ENCODE data around the gene OR10R2. TPM values are rescaled to one million over a fixed set of nuclear protein-coding genes. Genes with fewer than 3 reads are reported as not detected.

OR10R2 gene
- total and polyA plus RNA-seq, 2 experiments from 2014 or later = not detected

- no peak for DNase-seq (ENCODE audit: low read depth in 1 of 2, low spot score in 1 of 2)
- H3K4me3 ChIP-seq = no peak overlapping the region
- no peaks in the 10 kb centered on the region for H3K27me3 ChIP-seq
- H3K27ac ChIP-seq = no peak overlapping the region
- H3K9me3 ChIP-seq (ENCODE audit: low read depth) = no peaks in the 10 kb centered on the region
- no peaks in the 10 kb centered on the region for H3K4me1 ChIP-seq (ENCODE audit: low read depth)
- TF ChIP-seq CTCF (IDR thresholded peaks at IDR 0.05; ENCODE audit: low read depth, low read length) = no peak
- no peaks in the 10 kb centered on the region for H3K36me3 ChIP-seq
These were observed 17.5 kb upstream of the OR10R2 start for GRCh38 chr1:158454537-158454936.

DNA sequence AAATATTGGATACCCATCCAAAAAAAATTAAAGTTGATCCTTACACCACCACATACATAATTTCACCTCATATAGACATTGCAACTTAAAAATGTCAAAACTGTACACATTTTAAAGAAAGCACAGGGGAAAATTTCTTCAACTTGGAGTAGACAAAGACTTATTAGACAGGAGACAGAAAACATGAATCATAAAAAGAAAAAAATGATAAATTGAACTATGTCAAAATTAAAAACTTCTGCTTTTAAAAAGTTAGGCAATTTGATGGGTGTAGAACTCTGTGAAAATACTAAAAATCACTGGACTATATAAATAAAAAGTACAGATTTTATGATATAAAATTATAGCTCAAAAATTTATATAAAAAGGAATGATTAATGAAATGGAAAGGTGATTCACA is 14.8 kb upstream of the OR10R2 start:
- Histone ChIP-seq H3K9me3 (ENCODE audit: low read depth) (no peaks in the 10 kb centered on the region), H3K4me3 (no peak overlapping the region), H3K36me3 (no peaks in the 10 kb centered on the region), H3K27me3 (no peaks in the 10 kb centered on the region), H3K4me1 (ENCODE audit: low read depth) (no peaks in the 10 kb centered on the region), H3K27ac (no peak overlapping the region)
- TF ChIP-seq CTCF (IDR thresholded peaks at IDR 0.05; ENCODE audit: low read depth, low read length) = no peak
- DNase-seq (ENCODE audit: low read depth in 1 of 2, low spot score in 1 of 2) = no peak

DNA sequence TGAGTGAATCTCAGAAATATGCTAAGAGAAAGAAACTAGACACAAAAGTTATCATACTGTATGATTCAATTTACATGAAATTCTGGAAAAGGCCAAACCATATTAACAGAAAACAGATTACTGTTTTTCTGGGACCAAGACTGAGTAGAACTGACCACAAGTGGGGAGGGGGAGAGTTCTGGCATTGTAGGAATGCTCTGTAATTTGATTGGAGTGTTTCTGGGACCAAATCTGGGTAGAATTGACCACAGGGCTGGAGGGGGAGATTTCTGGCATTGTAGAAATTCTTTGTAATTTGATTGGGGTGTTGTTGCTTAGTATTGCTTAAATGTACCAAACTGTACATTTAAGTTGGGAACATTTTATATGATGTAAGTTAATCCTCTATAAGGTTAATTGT is 13.8 kb upstream of the OR10R2 start:
- no peak overlapping the region for H3K4me3 ChIP-seq
- H3K36me3 ChIP-seq = no peaks in the 10 kb centered on the region
- no peaks in the 10 kb centered on the region for H3K4me1 ChIP-seq (ENCODE audit: low read depth)
- H3K9me3 ChIP-seq (ENCODE audit: low read depth) = no peaks in the 10 kb centered on the region
- peak in 1 of 2 donors; percentile 4 for DNase-seq (ENCODE audit: low read depth in 1 of 2, low spot score in 1 of 2)
- no peak overlapping the region for H3K27ac ChIP-seq
- H3K27me3 ChIP-seq = no peaks in the 10 kb centered on the region
- no peak for TF ChIP-seq CTCF (IDR thresholded peaks at IDR 0.05; ENCODE audit: low read depth, low read length)

GRCh38 chr1:158461534-158461933 is 10.5 kb upstream of the OR10R2 start, which contains the start of gene OR10K1:
TSS of gene OR10K1 (plus strand) at chr1:158461834. CDS start at chr1:158465562, 3,728 bp downstream.
- Histone ChIP-seq H3K36me3 (no peaks in the 10 kb centered on the region), H3K4me1 (ENCODE audit: low read depth) (no peaks in the 10 kb centered on the region), H3K9me3 (ENCODE audit: low read depth) (no peaks in the 10 kb centered on the region), H3K27me3 (no peaks in the 10 kb centered on the region), H3K4me3 (no peak within 1 kb of the TSS), H3K27ac (no peak within 1 kb of the TSS)
- no peak for TF ChIP-seq CTCF (IDR thresholded peaks at IDR 0.05; ENCODE audit: low read depth, low read length)
- no peak for DNase-seq (ENCODE audit: low read depth in 1 of 2, low spot score in 1 of 2)

DNA sequence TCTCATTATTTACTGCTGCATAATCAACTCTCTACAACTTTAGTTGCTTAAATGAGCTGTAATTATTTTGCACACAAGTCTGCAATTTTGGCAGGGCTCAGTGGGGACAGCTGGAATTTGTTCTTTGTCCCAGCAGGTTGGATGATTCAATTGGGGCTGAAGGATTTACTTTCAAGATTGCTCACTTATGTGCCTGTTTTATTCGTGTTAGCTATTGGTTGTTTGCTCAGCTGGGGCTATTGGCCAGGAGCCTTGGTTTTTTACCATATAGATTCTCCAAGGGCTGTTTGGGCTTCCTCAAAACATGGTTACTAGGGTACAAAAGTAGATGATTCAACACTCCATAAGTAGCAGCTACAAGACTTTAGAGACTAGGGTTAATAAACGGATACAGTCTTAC is 13.4 kb downstream of the OR10R2 start:
- Histone ChIP-seq H3K27me3 (no peaks in the 10 kb centered on the region), H3K36me3 (no peaks in the 10 kb centered on the region), H3K4me3 (no peak overlapping the region), H3K4me1 (ENCODE audit: low read depth) (no peaks in the 10 kb centered on the region), H3K27ac (no peak overlapping the region), H3K9me3 (ENCODE audit: low read depth) (no peaks in the 10 kb centered on the region)
- no peak for DNase-seq (ENCODE audit: low read depth in 1 of 2, low spot score in 1 of 2)
- no peak for TF ChIP-seq CTCF (IDR thresholded peaks at IDR 0.05; ENCODE audit: low read depth, low read length)

GRCh38 chr1:158491316-158491715 is 19.3 kb downstream of the OR10R2 start:
- Histone ChIP-seq H3K4me1 (ENCODE audit: low read depth) (no peaks in the 10 kb centered on the region), H3K27ac (no peak overlapping the region), H3K9me3 (ENCODE audit: low read depth) (no peaks in the 10 kb centered on the region), H3K4me3 (no peak overlapping the region), H3K36me3 (no peaks in the 10 kb centered on the region), H3K27me3 (no peaks in the 10 kb centered on the region)
- no peak for DNase-seq (ENCODE audit: low read depth in 1 of 2, low spot score in 1 of 2)
- TF ChIP-seq CTCF (IDR thresholded peaks at IDR 0.05; ENCODE audit: low read depth, low read length) = no peak

All from cardiac muscle cell (in vitro differentiated cells and primary cell).